Measurements from ENCODE around the gene CDC6.

Gene CDC6

GRCh38 chr17:40330850-40331470 lies 43.3 kb downstream of the CDC6 start:
- H3K4me3 ChIP-seq (ENCODE audit: low read depth, low read length), result no peak overlapping the region
- no peaks in the 10 kb centered on the region for H3K9me3 ChIP-seq (ENCODE audit: control insufficient read depth, insufficient read depth, low read depth, low read length)
- POLR2A ChIA-PET, result interaction anchor here (1.8 kb wide), 1 partner anchor 14 kb away, joined by 9 read pairs; no protein-coding TSS in a partner anchor
- peaks cover 0 to 23% of the 10 kb centered on the region in 2 experiments; a peak in 2 of 3 replicates for H3K36me3 ChIP-seq (ENCODE audit: control insufficient read depth in 2 of 2, insufficient read depth in 1 of 2, low read length in 2 of 2)
- TF ChIP-seq ZBTB1 (tag by site-specific recombination; IDR thresholded peaks at IDR 0.05) (no peak), ZNF184 (tag by site-specific recombination; IDR thresholded peaks at IDR 0.05) (no peak), MZF1 (tag by site-specific recombination; IDR thresholded peaks at IDR 0.05; ENCODE audit: borderline replicate concordance) (no peak), ZNF426 (tag by site-specific recombination; IDR thresholded peaks at IDR 0.05) (no peak), ZNF214 (tag by site-specific recombination; IDR thresholded peaks at IDR 0.05; ENCODE audit: borderline replicate concordance) (no peak), ZNF433 (tag by site-specific recombination; IDR thresholded peaks at IDR 0.05; ENCODE audit: low read depth) (no peak), ZNF645 (tag by site-specific recombination; IDR thresholded peaks at IDR 0.05) (no peak), ZNF274 (IDR thresholded peaks at IDR 0.05; ENCODE audit: low read length) (no peak), ZNF274 (tag by site-specific recombination; IDR thresholded peaks at IDR 0.05; ENCODE audit: borderline replicate concordance) (no peak), TCF7L2 (IDR thresholded peaks at IDR 0.05; ENCODE audit: borderline replicate concordance, low read depth, low read length) (no peak), ZNF623 (tag by site-specific recombination; IDR thresholded peaks at IDR 0.05) (no peak), KLF1 (tag by site-specific recombination; IDR thresholded peaks at IDR 0.05) (no peak), SALL2 (tag by site-specific recombination; IDR thresholded peaks at IDR 0.05; ENCODE audit: borderline replicate concordance) (no peak), ZNF37A (tag by site-specific recombination; IDR thresholded peaks at IDR 0.05) (no peak), ZNF2 (tag by site-specific recombination; IDR thresholded peaks at IDR 0.05) (no peak), ZNF324 (tag by site-specific recombination; IDR thresholded peaks at IDR 0.05) (no peak)
- TF ChIP-seq, protein P1, sequence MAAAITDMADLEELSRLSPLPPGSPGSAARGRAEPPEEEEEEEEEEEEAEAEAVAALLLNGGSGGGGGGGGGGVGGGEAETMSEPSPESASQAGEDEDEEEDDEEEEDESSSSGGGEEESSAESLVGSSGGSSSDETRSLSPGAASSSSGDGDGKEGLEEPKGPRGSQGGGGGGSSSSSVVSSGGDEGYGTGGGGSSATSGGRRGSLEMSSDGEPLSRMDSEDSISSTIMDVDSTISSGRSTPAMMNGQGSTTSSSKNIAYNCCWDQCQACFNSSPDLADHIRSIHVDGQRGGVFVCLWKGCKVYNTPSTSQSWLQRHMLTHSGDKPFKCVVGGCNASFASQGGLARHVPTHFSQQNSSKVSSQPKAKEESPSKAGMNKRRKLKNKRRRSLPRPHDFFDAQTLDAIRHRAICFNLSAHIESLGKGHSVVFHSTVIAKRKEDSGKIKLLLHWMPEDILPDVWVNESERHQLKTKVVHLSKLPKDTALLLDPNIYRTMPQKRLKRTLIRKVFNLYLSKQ (tag by site-specific recombination; IDR thresholded peaks at IDR 0.05; ENCODE audit: borderline replicate concordance), result no peak
- TF ChIP-seq, protein P2, sequence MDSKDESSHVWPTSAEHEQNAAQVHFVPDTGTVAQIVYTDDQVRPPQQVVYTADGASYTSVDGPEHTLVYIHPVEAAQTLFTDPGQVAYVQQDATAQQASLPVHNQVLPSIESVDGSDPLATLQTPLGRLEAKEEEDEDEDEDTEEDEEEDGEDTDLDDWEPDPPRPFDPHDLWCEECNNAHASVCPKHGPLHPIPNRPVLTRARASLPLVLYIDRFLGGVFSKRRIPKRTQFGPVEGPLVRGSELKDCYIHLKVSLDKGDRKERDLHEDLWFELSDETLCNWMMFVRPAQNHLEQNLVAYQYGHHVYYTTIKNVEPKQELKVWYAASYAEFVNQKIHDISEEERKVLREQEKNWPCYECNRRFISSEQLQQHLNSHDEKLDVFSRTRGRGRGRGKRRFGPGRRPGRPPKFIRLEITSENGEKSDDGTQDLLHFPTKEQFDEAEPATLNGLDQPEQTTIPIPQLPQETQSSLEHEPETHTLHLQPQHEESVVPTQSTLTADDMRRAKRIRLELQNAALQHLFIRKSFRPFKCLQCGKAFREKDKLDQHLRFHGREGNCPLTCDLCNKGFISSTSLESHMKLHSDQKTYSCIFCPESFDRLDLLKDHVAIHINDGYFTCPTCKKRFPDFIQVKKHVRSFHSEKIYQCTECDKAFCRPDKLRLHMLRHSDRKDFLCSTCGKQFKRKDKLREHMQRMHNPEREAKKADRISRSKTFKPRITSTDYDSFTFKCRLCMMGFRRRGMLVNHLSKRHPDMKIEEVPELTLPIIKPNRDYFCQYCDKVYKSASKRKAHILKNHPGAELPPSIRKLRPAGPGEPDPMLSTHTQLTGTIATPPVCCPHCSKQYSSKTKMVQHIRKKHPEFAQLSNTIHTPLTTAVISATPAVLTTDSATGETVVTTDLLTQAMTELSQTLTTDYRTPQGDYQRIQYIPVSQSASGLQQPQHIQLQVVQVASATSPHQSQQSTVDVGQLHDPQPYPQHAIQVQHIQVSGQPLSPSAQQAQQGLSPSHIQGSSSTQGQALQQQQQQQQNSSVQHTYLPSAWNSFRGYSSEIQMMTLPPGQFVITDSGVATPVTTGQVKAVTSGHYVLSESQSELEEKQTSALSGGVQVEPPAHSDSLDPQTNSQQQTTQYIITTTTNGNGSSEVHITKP (tag by site-specific recombination; IDR thresholded peaks at IDR 0.05), result no peak
- TF ChIP-seq, protein P3, sequence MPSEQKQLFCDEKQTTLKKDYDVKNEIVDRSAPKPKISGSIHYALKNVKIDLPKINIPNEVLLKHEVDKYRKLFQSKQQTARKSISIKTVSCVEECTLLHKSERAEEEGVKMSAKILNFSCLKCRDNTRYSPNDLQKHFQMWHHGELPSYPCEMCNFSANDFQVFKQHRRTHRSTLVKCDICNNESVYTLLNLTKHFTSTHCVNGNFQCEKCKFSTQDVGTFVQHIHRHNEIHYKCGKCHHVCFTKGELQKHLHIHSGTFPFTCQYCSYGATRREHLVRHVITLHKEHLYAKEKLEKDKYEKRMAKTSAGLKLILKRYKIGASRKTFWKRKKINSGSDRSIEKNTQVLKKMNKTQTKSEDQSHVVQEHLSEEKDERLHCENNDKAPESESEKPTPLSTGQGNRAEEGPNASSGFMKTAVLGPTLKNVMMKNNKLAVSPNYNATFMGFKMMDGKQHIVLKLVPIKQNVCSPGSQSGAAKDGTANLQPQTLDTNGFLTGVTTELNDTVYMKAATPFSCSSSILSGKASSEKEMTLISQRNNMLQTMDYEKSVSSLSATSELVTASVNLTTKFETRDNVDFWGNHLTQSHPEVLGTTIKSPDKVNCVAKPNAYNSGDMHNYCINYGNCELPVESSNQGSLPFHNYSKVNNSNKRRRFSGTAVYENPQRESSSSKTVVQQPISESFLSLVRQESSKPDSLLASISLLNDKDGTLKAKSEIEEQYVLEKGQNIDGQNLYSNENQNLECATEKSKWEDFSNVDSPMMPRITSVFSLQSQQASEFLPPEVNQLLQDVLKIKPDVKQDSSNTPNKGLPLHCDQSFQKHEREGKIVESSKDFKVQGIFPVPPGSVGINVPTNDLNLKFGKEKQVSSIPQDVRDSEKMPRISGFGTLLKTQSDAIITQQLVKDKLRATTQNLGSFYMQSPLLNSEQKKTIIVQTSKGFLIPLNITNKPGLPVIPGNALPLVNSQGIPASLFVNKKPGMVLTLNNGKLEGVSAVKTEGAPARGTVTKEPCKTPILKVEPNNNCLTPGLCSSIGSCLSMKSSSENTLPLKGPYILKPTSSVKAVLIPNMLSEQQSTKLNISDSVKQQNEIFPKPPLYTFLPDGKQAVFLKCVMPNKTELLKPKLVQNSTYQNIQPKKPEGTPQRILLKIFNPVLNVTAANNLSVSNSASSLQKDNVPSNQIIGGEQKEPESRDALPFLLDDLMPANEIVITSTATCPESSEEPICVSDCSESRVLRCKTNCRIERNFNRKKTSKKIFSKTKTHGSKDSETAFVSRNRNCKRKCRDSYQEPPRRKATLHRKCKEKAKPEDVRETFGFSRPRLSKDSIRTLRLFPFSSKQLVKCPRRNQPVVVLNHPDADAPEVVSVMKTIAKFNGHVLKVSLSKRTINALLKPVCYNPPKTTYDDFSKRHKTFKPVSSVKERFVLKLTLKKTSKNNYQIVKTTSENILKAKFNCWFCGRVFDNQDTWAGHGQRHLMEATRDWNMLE (tag by site-specific recombination; conservative IDR thresholded peaks at IDR 0.05; ENCODE audit: low read depth), result no peak
- TF ChIP-seq, protein P4, sequence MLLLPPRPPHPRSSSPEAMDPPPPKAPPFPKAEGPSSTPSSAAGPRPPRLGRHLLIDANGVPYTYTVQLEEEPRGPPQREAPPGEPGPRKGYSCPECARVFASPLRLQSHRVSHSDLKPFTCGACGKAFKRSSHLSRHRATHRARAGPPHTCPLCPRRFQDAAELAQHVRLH (tag by site-specific recombination; IDR thresholded peaks at IDR 0.05), result no peak
- TF ChIP-seq, protein P5, sequence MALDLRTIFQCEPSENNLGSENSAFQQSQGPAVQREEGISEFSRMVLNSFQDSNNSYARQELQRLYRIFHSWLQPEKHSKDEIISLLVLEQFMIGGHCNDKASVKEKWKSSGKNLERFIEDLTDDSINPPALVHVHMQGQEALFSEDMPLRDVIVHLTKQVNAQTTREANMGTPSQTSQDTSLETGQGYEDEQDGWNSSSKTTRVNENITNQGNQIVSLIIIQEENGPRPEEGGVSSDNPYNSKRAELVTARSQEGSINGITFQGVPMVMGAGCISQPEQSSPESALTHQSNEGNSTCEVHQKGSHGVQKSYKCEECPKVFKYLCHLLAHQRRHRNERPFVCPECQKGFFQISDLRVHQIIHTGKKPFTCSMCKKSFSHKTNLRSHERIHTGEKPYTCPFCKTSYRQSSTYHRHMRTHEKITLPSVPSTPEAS (tag by site-specific recombination; IDR thresholded peaks at IDR 0.05), result no peak
- no peak overlapping the region for H3K27ac ChIP-seq (ENCODE audit: extremely low read depth, low read depth, low read length)
- CTCF ChIA-PET, result interaction anchor here (0.8 to 1.3 kb wide), 3 partner anchors 9 to 26 kb away, joined by 3 to 8 read pairs (median 3); no protein-coding TSS in a partner anchor
- H3K4me1 ChIP-seq (ENCODE audit: control insufficient read depth, insufficient read depth, low read length), result peaks cover 20% of the 10 kb centered on the region

Measured in HEK293 (cell line).